Stomach (tissue), 4 donors: ENCODE measurements around the gene TMEM253.

Experiments
- CTCF ChIP-seq, 7 experiments: fragments of 450-650 bp in 4 of 7; fragments of 200-600 bp in 3 of 7; sonication (generic) in 3 of 7; IDR thresholded peaks; one replicate each; pipeline ENCODE4 v1.5.1; 2016 to 2019; ENCODE audit warnings: antibody characterized with exemption in 7 of 7, control low read depth in 2 of 7, mild to moderate bottlenecking in 1 of 7
- EP300 ChIP-seq: sonication (generic); formaldehyde crosslinking; IDR thresholded peaks from one replicate; pipeline ENCODE4 v1.6.1; 2017; ENCODE audit warnings: antibody characterized with exemption
- POLR2A ChIP-seq, 4 donors: fragments of 450-650 bp; IDR thresholded peaks; one replicate each; pipeline ENCODE4 v1.6.1; 2016; ENCODE audit warnings: antibody characterized with exemption in 4 of 4, control low read depth in 2 of 4, mild to moderate bottlenecking in 1 of 4, moderate library complexity in 1 of 4
- POLR2AphosphoS5 ChIP-seq, 3 donors: sonication (generic); formaldehyde crosslinking; IDR thresholded peaks; one replicate each; pipeline ENCODE4 v1.6.1; 2016; ENCODE audit warnings: antibody characterized with exemption in 3 of 3

DNA sequence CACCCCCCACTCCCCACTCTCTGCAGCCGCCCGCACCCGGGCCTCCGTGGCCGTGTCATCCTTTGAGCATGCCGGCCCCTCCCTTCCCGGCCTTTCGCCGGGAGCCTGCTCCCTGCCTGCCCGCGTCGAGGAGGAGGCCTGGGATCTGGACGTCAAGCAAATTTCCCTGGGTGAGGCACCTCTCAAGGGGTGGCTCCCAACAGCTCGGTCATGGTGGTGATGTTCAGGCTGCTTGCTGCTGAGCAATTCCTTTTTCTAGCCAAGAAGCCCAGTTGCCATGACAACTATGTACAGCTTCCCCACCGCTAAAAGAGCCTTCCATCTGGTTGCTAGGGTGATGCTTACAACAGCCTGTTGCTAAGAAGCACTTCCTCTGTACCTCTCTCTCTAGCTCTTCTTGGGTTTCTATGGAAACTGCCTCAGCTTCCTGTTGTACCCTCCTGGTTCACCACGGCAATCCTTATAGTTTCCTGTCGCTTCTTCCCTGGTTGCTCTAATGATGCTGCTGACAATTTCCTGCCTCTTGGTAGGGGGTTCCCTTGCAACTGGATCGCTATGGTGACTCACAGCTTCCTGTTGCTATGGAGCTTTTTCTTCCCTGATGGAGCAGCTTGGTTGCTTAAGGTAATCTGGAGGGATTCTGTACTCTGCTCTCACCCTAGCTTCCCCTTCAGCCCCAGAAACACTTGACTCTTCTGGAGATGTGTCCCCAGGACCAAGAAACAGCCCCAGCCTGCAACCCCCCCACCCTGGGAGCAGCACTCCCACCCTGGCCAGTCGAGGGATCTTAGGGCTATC lies 13.4 kb upstream of the TMEM253 start:
- TF ChIP-seq CTCF (IDR thresholded peaks at IDR 0.05) (no peak), POLR2AphosphoS5 (IDR thresholded peaks at IDR 0.05) (peak in 1 of 3 donors; percentile 6), POLR2A (IDR thresholded peaks at IDR 0.05) (no peak), EP300 (no peak)
